ENCODE data around the gene TBATA. TPM values are rescaled to one million over a fixed set of nuclear protein-coding genes. Genes with fewer than 3 reads are reported as not detected.

The TBATA gene
- total RNA-seq, 4 donors from 2014 or later, result not detected

DNA sequence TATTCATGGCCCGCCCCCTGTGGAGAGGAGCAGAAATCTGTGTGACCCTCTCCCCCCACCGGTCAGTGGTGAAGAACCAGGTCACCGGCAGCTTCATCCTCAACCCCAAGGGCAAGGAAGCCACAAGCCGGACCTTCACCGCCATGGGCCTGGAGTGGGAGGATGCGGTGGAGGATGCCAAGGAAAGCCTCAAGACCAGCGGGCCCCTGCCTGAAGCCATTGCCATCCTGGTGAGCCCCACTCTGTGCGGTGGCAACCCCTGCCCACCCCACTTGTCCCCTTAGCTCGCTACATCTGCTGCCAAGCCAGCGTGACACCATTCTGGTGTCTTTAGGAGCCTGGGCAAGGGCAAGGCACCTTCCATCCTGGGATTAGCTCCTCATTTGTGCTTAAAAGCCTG lies 35.4 kb downstream of the TBATA start:
- Histone ChIP-seq H3K36me3 (no peaks in the 10 kb centered on the region), H3K27me3 (no peaks in the 10 kb centered on the region)
- intact Hi-C loops (cut with DNase I; ENCODE audit: low total_unique reads), result no loop called here

DNA sequence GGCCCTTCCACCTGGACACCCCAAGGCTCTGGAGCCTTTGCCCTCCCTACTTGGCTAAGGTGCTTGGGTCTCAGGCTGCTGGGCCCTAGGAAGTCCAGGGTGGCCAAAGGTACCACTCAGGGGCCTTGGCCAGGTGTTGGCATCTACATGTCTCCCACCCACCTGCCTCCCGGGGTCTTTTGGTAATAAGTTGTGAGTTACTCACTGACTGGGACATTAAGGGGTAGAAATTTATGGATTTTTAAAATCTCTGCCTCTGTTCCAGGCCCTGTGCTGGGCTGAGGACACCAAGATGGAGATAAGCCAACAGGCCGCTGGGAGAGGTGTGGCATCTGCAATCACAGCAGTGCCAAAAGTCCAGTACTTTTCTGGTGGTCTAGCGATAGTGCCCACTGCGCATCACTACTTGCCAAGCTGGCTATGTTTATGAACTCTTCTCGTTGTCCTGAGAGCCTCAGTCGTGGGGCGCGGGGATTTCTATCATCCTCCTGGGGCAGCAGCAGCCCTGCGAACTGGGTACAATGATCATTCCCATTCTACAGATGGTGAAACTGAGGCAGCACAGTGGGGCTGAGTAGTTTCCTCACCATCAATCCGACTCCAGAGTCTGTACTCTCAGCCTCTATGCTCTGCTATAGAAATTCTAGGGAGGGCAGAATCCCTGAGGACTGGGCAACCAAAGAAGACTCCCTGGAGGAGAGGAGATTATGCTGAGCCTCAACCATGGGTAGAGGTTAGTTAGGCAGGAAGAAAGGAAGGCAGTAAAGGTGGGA lies 36.2 kb downstream of the TBATA start:
- no peak for DNase-seq
- no peak for TF ChIP-seq POLR2A (IDR thresholded peaks at IDR 0.05)
- TF ChIP-seq, protein P1, sequence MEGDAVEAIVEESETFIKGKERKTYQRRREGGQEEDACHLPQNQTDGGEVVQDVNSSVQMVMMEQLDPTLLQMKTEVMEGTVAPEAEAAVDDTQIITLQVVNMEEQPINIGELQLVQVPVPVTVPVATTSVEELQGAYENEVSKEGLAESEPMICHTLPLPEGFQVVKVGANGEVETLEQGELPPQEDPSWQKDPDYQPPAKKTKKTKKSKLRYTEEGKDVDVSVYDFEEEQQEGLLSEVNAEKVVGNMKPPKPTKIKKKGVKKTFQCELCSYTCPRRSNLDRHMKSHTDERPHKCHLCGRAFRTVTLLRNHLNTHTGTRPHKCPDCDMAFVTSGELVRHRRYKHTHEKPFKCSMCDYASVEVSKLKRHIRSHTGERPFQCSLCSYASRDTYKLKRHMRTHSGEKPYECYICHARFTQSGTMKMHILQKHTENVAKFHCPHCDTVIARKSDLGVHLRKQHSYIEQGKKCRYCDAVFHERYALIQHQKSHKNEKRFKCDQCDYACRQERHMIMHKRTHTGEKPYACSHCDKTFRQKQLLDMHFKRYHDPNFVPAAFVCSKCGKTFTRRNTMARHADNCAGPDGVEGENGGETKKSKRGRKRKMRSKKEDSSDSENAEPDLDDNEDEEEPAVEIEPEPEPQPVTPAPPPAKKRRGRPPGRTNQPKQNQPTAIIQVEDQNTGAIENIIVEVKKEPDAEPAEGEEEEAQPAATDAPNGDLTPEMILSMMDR (IDR thresholded peaks at IDR 0.05), result no peak
- Histone ChIP-seq H3K4me1 (no peaks in the 10 kb centered on the region), H3K9me3 (no peaks in the 10 kb centered on the region), H3K4me3 (no peak overlapping the region), H3K36me3 (no peaks in the 10 kb centered on the region), H3K27ac (no peak overlapping the region), H3K27me3 (no peaks in the 10 kb centered on the region)
- intact Hi-C loops (cut with DNase I; ENCODE audit: low total_unique reads), result no loop called here

More for the DNA sequence above, 35.4 kb downstream of the TBATA start:
- TF ChIP-seq, protein P1 (IDR thresholded peaks at IDR 0.05), result no peak
- no peak for TF ChIP-seq POLR2A (IDR thresholded peaks at IDR 0.05)
- Histone ChIP-seq H3K9me3 (no peaks in the 10 kb centered on the region), H3K4me1 (no peaks in the 10 kb centered on the region), H3K27ac (no peak overlapping the region), H3K4me3 (no peak overlapping the region)
- DNase-seq, result no peak

DNA sequence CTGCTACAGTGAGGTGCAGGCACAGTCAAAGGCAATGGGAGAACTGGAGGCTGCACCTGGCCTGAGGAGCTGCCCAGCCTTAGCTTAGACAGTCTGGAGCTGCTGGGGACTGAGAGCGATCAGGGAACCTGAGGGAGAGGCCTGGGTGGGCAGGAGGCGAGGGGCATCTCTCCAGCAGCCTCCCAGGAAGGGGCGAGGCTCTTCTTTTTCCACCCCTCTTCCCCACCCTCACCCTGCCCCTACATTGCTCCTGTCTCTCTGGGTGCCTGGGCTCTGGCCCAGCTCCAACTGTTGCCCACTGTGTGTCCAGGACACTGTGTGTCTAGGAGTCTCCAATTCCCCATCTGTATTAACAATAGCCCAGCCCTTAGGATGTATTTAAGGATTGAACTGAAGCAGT lies 36.9 kb downstream of the TBATA start:
- no peaks in the 10 kb centered on the region for H3K27me3 ChIP-seq
- no peaks in the 10 kb centered on the region for H3K4me1 ChIP-seq
- H3K36me3 ChIP-seq, result no peaks in the 10 kb centered on the region
- no peak for DNase-seq
- H3K27ac ChIP-seq, result no peak overlapping the region
- TF ChIP-seq, protein P1 (IDR thresholded peaks at IDR 0.05), result no peak
- TF ChIP-seq POLR2A (IDR thresholded peaks at IDR 0.05), result no peak
- H3K4me3 ChIP-seq, result no peak overlapping the region
- H3K9me3 ChIP-seq, result no peaks in the 10 kb centered on the region
- intact Hi-C loops (cut with DNase I; ENCODE audit: low total_unique reads), result no loop called here

DNA sequence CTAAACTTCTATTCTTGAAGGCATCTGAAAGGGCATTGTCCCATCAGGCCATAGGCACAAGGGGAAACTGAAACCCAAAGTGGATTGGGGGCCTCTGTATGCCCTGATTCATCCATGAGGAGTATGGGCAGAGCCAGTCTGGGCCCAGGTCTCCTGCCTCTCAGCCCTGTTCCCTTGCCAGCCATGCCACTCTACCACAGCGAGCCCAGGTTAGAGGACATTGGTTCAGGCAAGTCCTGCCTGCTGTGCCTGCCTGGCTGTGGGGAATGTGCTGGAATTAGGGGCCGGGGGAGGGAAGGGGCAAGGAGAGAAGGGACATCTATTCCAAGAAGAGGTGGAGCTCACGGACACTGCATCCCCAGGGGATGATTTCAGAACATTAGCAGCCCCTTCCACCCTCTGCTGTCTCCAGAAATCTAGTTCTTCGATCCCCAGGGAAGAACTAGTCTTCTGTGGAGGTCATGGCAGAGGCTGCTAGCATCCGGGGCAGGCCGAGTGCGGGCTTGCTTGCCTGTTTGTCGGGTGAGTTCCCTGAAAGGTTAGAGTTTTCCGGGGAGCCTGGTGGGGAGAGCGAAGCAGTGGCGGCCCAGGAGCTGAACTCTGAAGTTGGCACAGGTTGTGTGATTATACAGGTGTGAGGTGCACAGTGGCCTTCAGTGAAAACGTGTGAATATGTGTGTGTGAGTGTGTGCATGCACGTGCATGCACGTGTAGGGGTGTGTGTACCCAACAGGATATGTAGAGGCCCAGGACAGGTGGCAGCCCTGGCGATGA lies 37.8 kb downstream of the TBATA start:
- TF ChIP-seq POLR2A (IDR thresholded peaks at IDR 0.05), result no peak
- TF ChIP-seq, protein P1 (IDR thresholded peaks at IDR 0.05), result no peak
- DNase-seq, result no peak
- intact Hi-C loops (cut with DNase I; ENCODE audit: low total_unique reads), result no loop called here
- Histone ChIP-seq H3K27me3 (no peaks in the 10 kb centered on the region), H3K4me3 (no peak overlapping the region), H3K4me1 (no peaks in the 10 kb centered on the region), H3K27ac (no peak overlapping the region), H3K9me3 (no peaks in the 10 kb centered on the region), H3K36me3 (no peaks in the 10 kb centered on the region)

DNA sequence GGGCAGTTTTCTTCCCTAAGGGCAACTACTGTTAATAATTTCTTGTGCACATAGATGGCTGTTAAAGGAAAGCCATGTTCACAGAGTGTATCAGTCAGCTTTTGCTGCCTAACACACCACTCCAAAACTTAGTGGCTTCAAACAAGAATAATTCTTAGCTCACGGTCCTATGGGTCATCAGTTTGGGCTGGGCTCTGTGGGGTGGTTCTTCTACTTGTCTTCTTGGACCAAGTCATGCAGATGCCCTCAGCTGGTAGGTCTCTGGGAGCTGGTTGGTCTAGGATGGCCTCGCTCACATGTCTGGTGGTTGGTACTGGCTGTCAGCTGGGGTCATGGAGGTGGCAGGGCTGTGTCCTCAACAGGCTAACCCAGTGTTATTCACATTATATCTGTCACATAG lies 39.6 kb downstream of the TBATA start:
- Histone ChIP-seq H3K9me3 (no peaks in the 10 kb centered on the region), H3K4me3 (no peak overlapping the region), H3K27ac (no peak overlapping the region), H3K27me3 (no peaks in the 10 kb centered on the region), H3K4me1 (no peaks in the 10 kb centered on the region), H3K36me3 (no peaks in the 10 kb centered on the region)
- TF ChIP-seq POLR2A (IDR thresholded peaks at IDR 0.05), result no peak
- TF ChIP-seq, protein P1 (IDR thresholded peaks at IDR 0.05), result no peak
- intact Hi-C loops (cut with DNase I; ENCODE audit: low total_unique reads), result no loop called here
- DNase-seq, result no peak

Measured in uterus (tissue), 4 donors.